Sigmoid colon (tissue), 7 donors: ENCODE results near the gene ACTR3. TPM values are rescaled to one million over a fixed set of nuclear protein-coding genes. Genes with fewer than 3 reads are reported as not detected.

ENCODE experiments used
- DNase-seq: peaks from one replicate; pipeline ENCODE4 v3.0.0-alpha.2; 2019
- H3K27ac ChIP-seq, 4 donors: fragments of 200-600 bp; sonication (generic); one replicate each; pipeline ENCODE4 v1.5.1; 2016 to 2019; ENCODE audit warnings: mild to moderate bottlenecking in 1 of 4
- H3K27me3 ChIP-seq, 3 donors: fragments of 200-600 bp; sonication (generic); one replicate each; pipeline ENCODE4 v1.5.1; 2019; ENCODE audit warnings: mild to moderate bottlenecking in 1 of 3
- H3K36me3 ChIP-seq, 4 donors: fragments of 200-600 bp; sonication (generic); one replicate each; pipeline ENCODE4 v1.5.1; 2016 to 2019
- H3K4me1 ChIP-seq, 4 donors: fragments of 200-600 bp; sonication (generic); one replicate each; pipeline ENCODE4 v1.5.1; 2017 to 2019
- H3K4me3 ChIP-seq, 4 donors: fragments of 200-600 bp; sonication (generic); one replicate each; pipeline ENCODE4 v1.5.1; 2017 to 2019; ENCODE audit warnings: mild to moderate bottlenecking in 2 of 4, moderate library complexity in 1 of 4
- H3K9me3 ChIP-seq, 4 donors: fragments of 200-600 bp in 3 of 4; sonication (generic) in 3 of 4; one replicate each; pipeline versions ENCODE4 v1.5.1 to v1.6.1; 2013 to 2019
- EP300 ChIP-seq, 4 donors: sonication (generic); formaldehyde crosslinking; IDR thresholded peaks; one replicate each; pipeline ENCODE4 v1.6.1; 2017; ENCODE audit warnings: antibody characterized with exemption in 4 of 4
- POLR2A ChIP-seq, 2 donors: fragments of 450-650 bp; IDR thresholded peaks; one replicate each; pipeline ENCODE4 v1.6.1; 2016; ENCODE audit warnings: antibody characterized with exemption in 2 of 2, mild to moderate bottlenecking in 2 of 2, moderate library complexity in 2 of 2
- POLR2AphosphoS5 ChIP-seq, 4 donors: sonication (generic); formaldehyde crosslinking; IDR thresholded peaks; one replicate each; pipeline ENCODE4 v1.6.1; 2017; ENCODE audit warnings: antibody characterized with exemption in 4 of 4
- WGBS, 2 donors: extraction: QIAGEN DNeasy Blood & Tissue Kit; methylation state at CpG; one replicate each; pipeline ENCODE4 v1.1.7; 2013; 5-methylcytosine and 5-hydroxymethylcytosine counted together
- intact Hi-C: fragments of 100-400 bp; cut with DNase I; formaldehyde crosslinking; loops from one replicate; pipeline ENCODE4 v1.15.1; 2023
- polyA plus RNA-seq, 3 donors: library from polyadenylated mRNA; stranded (reverse); fragments of 200-250 nt; gene quantifications; one replicate each; pipeline ENCODE4 v1.2.3, GENCODE V29; 2013
- total RNA-seq, 4 donors: library from RNA; depleted of rRNA; stranded (reverse); fragments of >200 nt; gene quantifications; one replicate each; pipeline ENCODE4 v1.1.0, GENCODE V29; 2016
- TF ChIP-seq, protein P1 (sequence below), 4 experiments: fragments of 450-650 bp in 3 of 4; fragments of 200-600 bp in 1 of 4; IDR thresholded peaks; one replicate each; pipeline ENCODE4 v1.5.1; 2016 to 2019; ENCODE audit warnings: antibody characterized with exemption in 4 of 4, mild to moderate bottlenecking in 3 of 4, moderate library complexity in 2 of 4
- donor health status: healthy with polysubstance abuse.
- donor health status: Bipolar disorder and iron deficiency.
- donor health status: healthy.

The ACTR3 gene
- total and polyA plus RNA-seq, 7 donors, result 108 to 178 (median 147) TPM

DNA sequence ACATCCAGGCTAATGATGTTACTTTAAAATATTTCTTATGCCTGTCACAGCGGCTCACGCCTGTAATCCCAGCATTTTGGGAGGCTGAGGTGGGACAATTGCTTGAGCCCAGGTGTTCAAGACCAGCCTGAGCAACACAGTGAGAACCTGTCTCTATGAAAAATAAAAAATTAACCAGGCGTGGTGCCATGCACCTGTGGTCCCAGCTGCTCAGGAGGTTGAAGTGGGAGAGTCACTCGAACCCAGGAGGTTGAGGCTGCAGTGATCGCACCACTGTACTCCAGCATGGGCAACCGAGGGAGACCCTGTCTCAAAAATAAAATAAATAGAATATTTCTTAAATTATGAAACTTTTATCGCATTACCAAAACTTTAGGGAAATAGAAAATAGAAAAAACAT, 28.1 kb upstream of the ACTR3 start:
- H3K36me3 ChIP-seq, result no peaks in the 10 kb centered on the region
- no peak overlapping the region for H3K27ac ChIP-seq
- H3K4me1 ChIP-seq, result no peaks in the 10 kb centered on the region
- H3K27me3 ChIP-seq, result no peaks in the 10 kb centered on the region
- H3K4me3 ChIP-seq, result no peak overlapping the region
- no peaks in the 10 kb centered on the region for H3K9me3 ChIP-seq
- intact Hi-C loops, result no loop called here
- DNase-seq, result no peak
- TF ChIP-seq, protein P1, sequence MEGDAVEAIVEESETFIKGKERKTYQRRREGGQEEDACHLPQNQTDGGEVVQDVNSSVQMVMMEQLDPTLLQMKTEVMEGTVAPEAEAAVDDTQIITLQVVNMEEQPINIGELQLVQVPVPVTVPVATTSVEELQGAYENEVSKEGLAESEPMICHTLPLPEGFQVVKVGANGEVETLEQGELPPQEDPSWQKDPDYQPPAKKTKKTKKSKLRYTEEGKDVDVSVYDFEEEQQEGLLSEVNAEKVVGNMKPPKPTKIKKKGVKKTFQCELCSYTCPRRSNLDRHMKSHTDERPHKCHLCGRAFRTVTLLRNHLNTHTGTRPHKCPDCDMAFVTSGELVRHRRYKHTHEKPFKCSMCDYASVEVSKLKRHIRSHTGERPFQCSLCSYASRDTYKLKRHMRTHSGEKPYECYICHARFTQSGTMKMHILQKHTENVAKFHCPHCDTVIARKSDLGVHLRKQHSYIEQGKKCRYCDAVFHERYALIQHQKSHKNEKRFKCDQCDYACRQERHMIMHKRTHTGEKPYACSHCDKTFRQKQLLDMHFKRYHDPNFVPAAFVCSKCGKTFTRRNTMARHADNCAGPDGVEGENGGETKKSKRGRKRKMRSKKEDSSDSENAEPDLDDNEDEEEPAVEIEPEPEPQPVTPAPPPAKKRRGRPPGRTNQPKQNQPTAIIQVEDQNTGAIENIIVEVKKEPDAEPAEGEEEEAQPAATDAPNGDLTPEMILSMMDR (IDR thresholded peaks at IDR 0.05), result no peak
- TF ChIP-seq POLR2AphosphoS5 (IDR thresholded peaks at IDR 0.05) (no peak), EP300 (IDR thresholded peaks at IDR 0.05) (no peak), POLR2A (IDR thresholded peaks at IDR 0.05) (no peak)
- WGBS, 2 donors, result 74 to 87% methylated on average over 7 of the region's 7 CpGs

DNA sequence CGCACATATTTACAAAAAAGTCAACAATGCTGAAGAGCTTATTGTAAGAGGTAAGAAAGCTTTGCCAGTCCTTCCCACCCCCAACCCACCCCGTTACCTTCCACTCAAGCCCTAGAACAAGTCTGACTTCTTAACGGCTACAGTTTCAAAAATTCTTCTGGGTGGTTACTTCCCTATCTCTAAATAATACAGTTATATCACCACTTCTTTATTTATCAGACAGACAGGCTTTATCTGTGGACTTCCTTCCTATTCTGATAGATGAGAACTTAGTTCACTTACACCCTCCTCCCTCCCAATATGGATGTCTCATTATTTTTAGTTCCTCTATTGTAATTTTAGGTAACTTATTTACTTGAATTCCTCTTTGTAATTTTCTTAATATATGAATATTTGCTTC, 26.7 kb upstream of the ACTR3 start:
- 61 to 72% methylated on average over 3 of the region's 3 CpGs for WGBS, 2 donors
- no peak overlapping the region for H3K27ac ChIP-seq

DNA sequence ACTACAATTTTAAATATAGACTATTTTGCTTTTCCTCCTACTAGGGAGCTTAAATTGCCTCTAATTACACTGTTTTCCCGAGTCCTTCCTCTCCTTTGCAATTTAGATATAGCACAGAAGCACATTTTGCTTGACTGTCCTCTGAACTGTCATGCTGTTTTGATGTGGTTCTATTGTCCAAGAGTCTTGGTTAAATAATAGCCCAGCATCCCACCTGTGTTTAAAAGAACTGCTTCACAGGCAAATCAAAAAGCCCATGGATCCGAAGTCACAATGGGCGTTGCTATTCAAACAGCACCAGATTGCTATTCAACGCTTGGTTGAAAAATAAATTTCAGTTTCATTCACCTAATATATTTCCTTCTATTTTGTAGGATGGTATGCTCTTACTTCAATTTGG, 22.3 kb upstream of the ACTR3 start:
- WGBS, 2 donors, result 14 to 66% methylated on average over 4 of the region's 4 CpGs
- intact Hi-C loops, result no loop called here

More for the DNA sequence above, 26.7 kb upstream of the ACTR3 start:
- no peaks in the 10 kb centered on the region for H3K27me3 ChIP-seq
- H3K9me3 ChIP-seq, result no peaks in the 10 kb centered on the region
- H3K36me3 ChIP-seq, result no peaks in the 10 kb centered on the region
- intact Hi-C loops, result no loop called here
- H3K4me3 ChIP-seq, result no peak overlapping the region
- H3K4me1 ChIP-seq, result no peaks in the 10 kb centered on the region
- no peak for DNase-seq
- TF ChIP-seq POLR2A (IDR thresholded peaks at IDR 0.05), result no peak
- TF ChIP-seq, protein P1 (IDR thresholded peaks at IDR 0.05), result no peak
- no peak for TF ChIP-seq POLR2AphosphoS5 (IDR thresholded peaks at IDR 0.05)
- TF ChIP-seq EP300 (IDR thresholded peaks at IDR 0.05), result no peak

DNA sequence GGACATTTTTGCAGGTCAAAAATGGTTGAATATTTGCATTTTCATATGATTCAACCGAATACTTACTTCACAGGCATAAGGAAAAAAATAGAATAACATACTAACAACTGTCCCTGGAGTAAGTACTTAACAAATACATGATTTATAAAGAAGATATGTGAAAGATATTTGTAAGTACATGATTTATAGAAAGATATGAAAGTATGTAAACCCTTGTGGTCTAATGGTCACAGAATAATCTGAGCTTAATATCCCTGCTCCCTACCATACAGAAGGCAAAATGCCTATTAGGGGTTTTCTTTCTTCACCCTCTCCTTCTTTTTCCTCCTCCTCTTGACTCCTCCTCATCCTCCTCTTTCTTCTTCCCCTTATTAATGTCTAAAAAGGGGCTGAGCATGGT, 20.6 kb upstream of the ACTR3 start:
- H3K9me3 ChIP-seq, result no peaks in the 10 kb centered on the region
- no peak for DNase-seq
- H3K4me3 ChIP-seq, result no peak overlapping the region
- no peak for TF ChIP-seq POLR2A (IDR thresholded peaks at IDR 0.05)
- no peak for TF ChIP-seq POLR2AphosphoS5 (IDR thresholded peaks at IDR 0.05)
- TF ChIP-seq EP300 (IDR thresholded peaks at IDR 0.05), result no peak
- TF ChIP-seq, protein P1 (IDR thresholded peaks at IDR 0.05), result no peak
- intact Hi-C loops, result no loop called here
- no peaks in the 10 kb centered on the region for H3K36me3 ChIP-seq
- H3K4me1 ChIP-seq, result no peaks in the 10 kb centered on the region
- H3K27me3 ChIP-seq, result no peaks in the 10 kb centered on the region
- no peak overlapping the region for H3K27ac ChIP-seq
- WGBS, 2 donors, result 84 to 85% methylated on average over 1 of the region's 1 CpG

More for the DNA sequence above, 22.3 kb upstream of the ACTR3 start:
- no peak for DNase-seq
- Histone ChIP-seq H3K36me3 (no peaks in the 10 kb centered on the region), H3K4me1 (no peaks in the 10 kb centered on the region), H3K9me3 (no peaks in the 10 kb centered on the region), H3K27me3 (no peaks in the 10 kb centered on the region), H3K4me3 (no peak overlapping the region), H3K27ac (no peak overlapping the region)
- TF ChIP-seq EP300 (IDR thresholded peaks at IDR 0.05), result no peak
- TF ChIP-seq POLR2A (IDR thresholded peaks at IDR 0.05), result no peak
- TF ChIP-seq POLR2AphosphoS5 (IDR thresholded peaks at IDR 0.05), result no peak
- TF ChIP-seq, protein P1 (IDR thresholded peaks at IDR 0.05), result no peak

DNA sequence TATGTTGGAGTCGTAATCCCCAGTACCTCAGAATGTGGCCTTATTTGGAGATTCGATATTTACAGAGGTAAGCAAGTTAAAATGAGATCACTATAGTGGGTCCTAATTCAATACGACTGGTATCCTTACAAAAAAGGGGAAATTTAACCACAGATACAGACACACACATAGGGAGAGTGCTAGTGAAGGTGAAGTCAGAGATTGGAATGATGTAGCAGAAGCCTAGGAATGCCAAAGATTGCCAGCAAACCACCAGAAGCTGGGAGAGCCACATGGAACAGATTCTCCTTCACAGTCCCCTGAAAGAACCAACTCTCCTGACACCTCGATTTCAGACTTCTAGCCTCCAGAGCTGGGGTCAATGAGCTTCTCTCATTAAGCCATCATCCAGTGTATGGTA, 17.7 kb upstream of the ACTR3 start:
- no peaks in the 10 kb centered on the region for H3K9me3 ChIP-seq
- no peak for DNase-seq
- H3K27me3 ChIP-seq, result no peaks in the 10 kb centered on the region
- intact Hi-C loops, result loop anchor here (2.0 kb wide), 1 partner anchor 75 kb away; no protein-coding TSS in a partner anchor
- no peaks in the 10 kb centered on the region for H3K4me1 ChIP-seq
- WGBS, 2 donors, result 93 to 94% methylated on average over 4 of the region's 4 CpGs
- H3K27ac ChIP-seq, result no peak overlapping the region
- TF ChIP-seq, protein P1 (IDR thresholded peaks at IDR 0.05), result no peak
- TF ChIP-seq EP300 (IDR thresholded peaks at IDR 0.05) (no peak), POLR2AphosphoS5 (IDR thresholded peaks at IDR 0.05) (no peak), POLR2A (IDR thresholded peaks at IDR 0.05) (no peak)
- H3K36me3 ChIP-seq, result no peaks in the 10 kb centered on the region
- no peak overlapping the region for H3K4me3 ChIP-seq
